Astrocyte of the cerebellum (primary cell): Measurements from ENCODE around the gene G6PD.

ENCODE experiments used
- DNase-seq: peaks from one replicate; pipeline ENCODE4 v3.0.0-alpha.2; 2011; ENCODE audit warnings: low read depth
- H3K4me3 ChIP-seq: 2 replicates; pipeline ENCODE4 v1.5.1; 2011; ENCODE audit warnings: mild to moderate bottlenecking, low read depth, low read length, moderate library complexity
- CTCF ChIP-seq: IDR thresholded peaks from 2 replicates; pipeline ENCODE4 v1.5.1; 2012; ENCODE audit warnings: low read length, low read depth, moderate library complexity, mild to moderate bottlenecking; ENCODE audit errors: missing control alignments
- in situ Hi-C: cut with HindIII; loops from 2 replicates; pipeline ENCODE4 v1.10.0; 2017; ENCODE audit warnings: low sequenced_read_pairs

G6PD gene

GRCh38 chrX:154534526-154535322, 11.9 kb downstream of the G6PD start:
- peak; percentile 52 for DNase-seq
- TF ChIP-seq CTCF, result peak; percentile 89
- in situ Hi-C loops, result no loop called here

GRCh38 chrX:154532690-154533089, 14.0 kb downstream of the G6PD start:
- TF ChIP-seq CTCF, result no peak
- no peak for DNase-seq
- in situ Hi-C loops, result no loop called here
- H3K4me3 ChIP-seq, result no peak overlapping the region

More at GRCh38 chrX:154534526-154535322, 11.9 kb downstream of the G6PD start:
- H3K4me3 ChIP-seq, result no peak overlapping the region

- in situ Hi-C loops, result no loop called here
Observed at GRCh38 chrX:154531626-154532025, 15.0 kb downstream of the G6PD start.

GRCh38 chrX:154530286-154530685, 16.4 kb downstream of the G6PD start:
- H3K4me3 ChIP-seq, result no peak overlapping the region
- TF ChIP-seq CTCF, result no peak
- DNase-seq, result no peak
- in situ Hi-C loops, result no loop called here

More at GRCh38 chrX:154531626-154532025, 15.0 kb downstream of the G6PD start:
- no peak for DNase-seq
- TF ChIP-seq CTCF, result no peak
- H3K4me3 ChIP-seq, result no peak overlapping the region

- H3K4me3 ChIP-seq, result no peak overlapping the region
- TF ChIP-seq CTCF, result no peak
- no peak for DNase-seq
- in situ Hi-C loops, result no loop called here
Observed at GRCh38 chrX:154529206-154529612, 17.4 kb downstream of the G6PD start.

GRCh38 chrX:154526901-154527675, 19.6 kb downstream of the G6PD start:
- peak overlapping the region; percentile 26 for H3K4me3 ChIP-seq
- peak; percentile 45 for DNase-seq
- in situ Hi-C loops, result no loop called here
- TF ChIP-seq CTCF, result peak; percentile 59
